GM12872 (cell line): ENCODE measurements around the gene PEX11A.

Experiments
- CTCF ChIP-seq: IDR thresholded peaks from 3 replicates; pipeline ENCODE4 v1.5.1; 2011; ENCODE audit warnings: low read depth, mild to moderate bottlenecking, low read length, moderate library complexity; ENCODE audit not compliant: insufficient read depth

The PEX11A gene

GRCh38 chr15:89645680-89646079, 44.9 kb downstream of the PEX11A start:
- TF ChIP-seq CTCF = no peak

GRCh38 chr15:89642106-89642505, 48.4 kb downstream of the PEX11A start:
- TF ChIP-seq CTCF = no peak

- TF ChIP-seq CTCF = no peak
Measured at GRCh38 chr15:89641053-89641452, 49.5 kb downstream of the PEX11A start.

GRCh38 chr15:89640245-89640644, 50.3 kb downstream of the PEX11A start:
- TF ChIP-seq CTCF = no peak

GRCh38 chr15:89633585-89633984, 57.0 kb downstream of the PEX11A start:
- no peak for TF ChIP-seq CTCF

- no peak for TF ChIP-seq CTCF
Measured at GRCh38 chr15:89632563-89633430, 57.8 kb downstream of the PEX11A start.

GRCh38 chr15:89631902-89632264, 58.7 kb downstream of the PEX11A start:
- no peak for TF ChIP-seq CTCF
